ENCODE measurements around the gene SRPRB. TPM values are rescaled to one million over a fixed set of nuclear protein-coding genes. Genes with fewer than 3 reads are reported as not detected.

SRPRB gene
- total RNA-seq, 1 donor from 2014 or later: 61.5 TPM

- H3K9me3 Mint-ChIP-seq: no peaks in the 10 kb centered on the region
- no peaks in the 10 kb centered on the region for H3K36me3 Mint-ChIP-seq (ENCODE audit: low read depth)
- H3K27ac Mint-ChIP-seq (ENCODE audit: unreplicated experiment): no peak overlapping the region
- no peak for TF ChIP-seq CTCF (conservative IDR thresholded peaks at IDR 0.05)
- DNase-seq (ENCODE audit: low read depth, low spot score): no peak
- peaks cover 7% of the 10 kb centered on the region for H3K4me1 Mint-ChIP-seq
- no peak overlapping the region for H3K4me3 Mint-ChIP-seq
- no peaks in the 10 kb centered on the region for H3K27me3 Mint-ChIP-seq (ENCODE audit: low read depth)
Measured at GRCh38 chr3:133865136-133865855, 59.7 kb downstream of the SRPRB start.

- Mint-ChIP-seq H3K9me3 (no peaks in the 10 kb centered on the region), H3K4me1 (peaks cover 7% of the 10 kb centered on the region), H3K27me3 (ENCODE audit: low read depth) (no peaks in the 10 kb centered on the region), H3K27ac (ENCODE audit: unreplicated experiment) (no peak overlapping the region), H3K36me3 (ENCODE audit: low read depth) (no peaks in the 10 kb centered on the region), H3K4me3 (no peak overlapping the region)
- TF ChIP-seq CTCF (conservative IDR thresholded peaks at IDR 0.05): no peak
- DNase-seq (ENCODE audit: low read depth, low spot score): no peak
Measured at GRCh38 chr3:133866141-133866540, 60.5 kb downstream of the SRPRB start.

- Mint-ChIP-seq H3K4me3 (no peak overlapping the region), H3K27ac (ENCODE audit: unreplicated experiment) (no peak overlapping the region), H3K36me3 (ENCODE audit: low read depth) (no peaks in the 10 kb centered on the region), H3K9me3 (no peaks in the 10 kb centered on the region), H3K4me1 (peaks cover 7% of the 10 kb centered on the region), H3K27me3 (ENCODE audit: low read depth) (no peaks in the 10 kb centered on the region)
- no peak for TF ChIP-seq CTCF (conservative IDR thresholded peaks at IDR 0.05)
- DNase-seq (ENCODE audit: low read depth, low spot score): no peak
Measured at GRCh38 chr3:133868186-133868585, 62.6 kb downstream of the SRPRB start.

- Mint-ChIP-seq H3K27ac (ENCODE audit: unreplicated experiment) (no peak overlapping the region), H3K27me3 (ENCODE audit: low read depth) (no peaks in the 10 kb centered on the region), H3K4me3 (no peak overlapping the region), H3K36me3 (ENCODE audit: low read depth) (no peaks in the 10 kb centered on the region), H3K4me1 (peaks cover 7% of the 10 kb centered on the region), H3K9me3 (no peaks in the 10 kb centered on the region)
- DNase-seq (ENCODE audit: low read depth, low spot score): no peak
- TF ChIP-seq CTCF (conservative IDR thresholded peaks at IDR 0.05): no peak
Measured at GRCh38 chr3:133868758-133869475, 63.3 kb downstream of the SRPRB start.

- TF ChIP-seq CTCF (conservative IDR thresholded peaks at IDR 0.05): no peak
- Mint-ChIP-seq H3K4me1 (peaks cover 7% of the 10 kb centered on the region), H3K9me3 (no peaks in the 10 kb centered on the region), H3K27ac (ENCODE audit: unreplicated experiment) (no peak overlapping the region), H3K4me3 (no peak overlapping the region), H3K36me3 (ENCODE audit: low read depth) (no peaks in the 10 kb centered on the region), H3K27me3 (ENCODE audit: low read depth) (no peaks in the 10 kb centered on the region)
- no peak for DNase-seq (ENCODE audit: low read depth, low spot score)
Measured at GRCh38 chr3:133869586-133869985, 64.0 kb downstream of the SRPRB start.

All from neural crest cell (in vitro differentiated cells).